Activated CD8-positive, alpha-beta memory T cell treated with anti-CD3 and anti-CD28 coated beads, Interleukin-2, amount 50 U/mL, for 4 hours (primary cell): ENCODE results near the gene PTMA.
"Not testable (repeated sequence)": the region's sequence is repeated elsewhere in the genome, so short reads cannot be mapped to it uniquely, and the experiment has no call there.

Source experiments
- DNase-seq: peaks from one replicate; pipeline ENCODE4 v3.0.0-alpha.2; 2020

Gene PTMA

GRCh38 chr2:231717281-231718171 is 9.2 kb downstream of the PTMA start:
- DNase-seq, result no peak

GRCh38 chr2:231718799-231719198 is 10.5 kb downstream of the PTMA start:
- DNase-seq, result no peak

- DNase-seq, result no peak
Measured at GRCh38 chr2:231720292-231720986, 12.1 kb downstream of the PTMA start.

GRCh38 chr2:231720987-231721966 is 13.0 kb downstream of the PTMA start:
- DNase-seq, result no peak

- no peak for DNase-seq
Measured at GRCh38 chr2:231722721-231723307, 14.5 kb downstream of the PTMA start.

GRCh38 chr2:231725476-231725875 is 17.2 kb downstream of the PTMA start:
- DNase-seq, result no peak

GRCh38 chr2:231726276-231726675 is 18.0 kb downstream of the PTMA start:
- no peak for DNase-seq

- DNase-seq, result no peak
Measured at GRCh38 chr2:231727621-231728020, 19.3 kb downstream of the PTMA start.

- DNase-seq, result no peak
Measured at GRCh38 chr2:231732604-231733003, 24.3 kb downstream of the PTMA start.

GRCh38 chr2:231737761-231738160 is 29.4 kb downstream of the PTMA start:
- DNase-seq, result no peak

GRCh38 chr2:231743376-231744116 is 35.2 kb downstream of the PTMA start:
- no peak for DNase-seq

- DNase-seq, result no peak
Measured at GRCh38 chr2:231745303-231746038, 37.1 kb downstream of the PTMA start.

GRCh38 chr2:231748153-231748896 is 40.0 kb downstream of the PTMA start:
- not testable (repeated sequence) for DNase-seq

GRCh38 chr2:231749016-231749415 is 40.7 kb downstream of the PTMA start:
- DNase-seq, result not testable (repeated sequence)

GRCh38 chr2:231751042-231751815 is 42.9 kb downstream of the PTMA start:
- DNase-seq, result no peak

- DNase-seq, result no peak
Measured at GRCh38 chr2:231752061-231752460, 43.7 kb downstream of the PTMA start.

- DNase-seq, result no peak
Measured at GRCh38 chr2:231761735-231762134, 53.4 kb downstream of the PTMA start.
